GM18858 (cell line): ENCODE measurements around the gene PPTC7.
"Not testable (repeated sequence)": the region's sequence is repeated elsewhere in the genome, so short reads cannot be mapped to it uniquely, and the experiment has no call there.

Experiments used
- ATAC-seq: cut with Tn5 transposase; IDR thresholded peaks from one replicate; pipeline ENCODE4 v1.9.1; 2021; ENCODE audit not compliant: unreplicated experiment

The PPTC7 gene

GRCh38 chr12:110561471-110562201 lies 21.5 kb downstream of the PPTC7 start:
- ATAC-seq, result no peak

- ATAC-seq, result no peak
Measured at GRCh38 chr12:110560946-110561345, 22.2 kb downstream of the PPTC7 start.

GRCh38 chr12:110560048-110560447 lies 23.1 kb downstream of the PPTC7 start:
- ATAC-seq, result no peak

- ATAC-seq, result not testable (repeated sequence)
Measured at GRCh38 chr12:110558945-110559344, 24.2 kb downstream of the PPTC7 start.

GRCh38 chr12:110557300-110557699 lies 25.8 kb downstream of the PPTC7 start:
- no peak for ATAC-seq

GRCh38 chr12:110556705-110557104 lies 26.4 kb downstream of the PPTC7 start:
- no peak for ATAC-seq

GRCh38 chr12:110555577-110556406 lies 27.3 kb downstream of the PPTC7 start:
- no peak for ATAC-seq

GRCh38 chr12:110554184-110554583 lies 28.9 kb downstream of the PPTC7 start:
- ATAC-seq, result no peak

- ATAC-seq, result no peak
Measured at GRCh38 chr12:110550981-110551380, 32.1 kb downstream of the PPTC7 start.

GRCh38 chr12:110549716-110550115 lies 33.4 kb downstream of the PPTC7 start:
- no peak for ATAC-seq

GRCh38 chr12:110548678-110549077 lies 34.4 kb downstream of the PPTC7 start:
- ATAC-seq, result no peak

GRCh38 chr12:110547090-110547489 lies 36.0 kb downstream of the PPTC7 start:
- no peak for ATAC-seq

- no peak for ATAC-seq
Measured at GRCh38 chr12:110546339-110546738, 36.8 kb downstream of the PPTC7 start.

- ATAC-seq, result no peak
Measured at GRCh38 chr12:110545812-110546211, 37.3 kb downstream of the PPTC7 start.

GRCh38 chr12:110545259-110545658 lies 37.9 kb downstream of the PPTC7 start:
- not testable (repeated sequence) for ATAC-seq

GRCh38 chr12:110543965-110544364 lies 39.2 kb downstream of the PPTC7 start:
- no peak for ATAC-seq

GRCh38 chr12:110543252-110543959 lies 39.7 kb downstream of the PPTC7 start:
- ATAC-seq, result no peak

GRCh38 chr12:110540048-110540447 lies 43.1 kb downstream of the PPTC7 start:
- no peak for ATAC-seq

GRCh38 chr12:110538869-110539622 lies 44.1 kb downstream of the PPTC7 start:
- ATAC-seq, result no peak

GRCh38 chr12:110537605-110538409 lies 45.3 kb downstream of the PPTC7 start:
- ATAC-seq, result no peak
